IPS DF 19.7 (cell line): ENCODE measurements around the gene CDH26.

ENCODE experiments used
- DNase-seq: peaks from one replicate; pipeline ENCODE4 v3.0.0-alpha.2; 2013; ENCODE audit warnings: low read depth, low spot score

The CDH26 gene

GRCh38 chr20:60063048-60063451, 104.8 kb downstream of the CDH26 start:
- DNase-seq, result no peak

- DNase-seq, result no peak
These were observed 105.6 kb downstream of the CDH26 start for GRCh38 chr20:60063739-60064380.
